ENCODE measurements around the gene PVALEF. TPM values are rescaled to one million over a fixed set of nuclear protein-coding genes. Genes with fewer than 3 reads are reported as not detected.
A peak's percentile ranks its signal among the peaks of the same experiment; 100 is the strongest.

PVALEF gene
- total RNA-seq, 1 donor from 2014 or later, result not detected

GRCh38 chr17:81196505-81197408 is 31.4 kb downstream of the PVALEF start:
- peak; percentile 79 to 80 for DNase-seq (ENCODE audit: low read depth in 2 of 2)

- DNase-seq (ENCODE audit: low read depth in 2 of 2), result no peak
Measured at GRCh38 chr17:81197409-81197795, 32.1 kb downstream of the PVALEF start.

DNA sequence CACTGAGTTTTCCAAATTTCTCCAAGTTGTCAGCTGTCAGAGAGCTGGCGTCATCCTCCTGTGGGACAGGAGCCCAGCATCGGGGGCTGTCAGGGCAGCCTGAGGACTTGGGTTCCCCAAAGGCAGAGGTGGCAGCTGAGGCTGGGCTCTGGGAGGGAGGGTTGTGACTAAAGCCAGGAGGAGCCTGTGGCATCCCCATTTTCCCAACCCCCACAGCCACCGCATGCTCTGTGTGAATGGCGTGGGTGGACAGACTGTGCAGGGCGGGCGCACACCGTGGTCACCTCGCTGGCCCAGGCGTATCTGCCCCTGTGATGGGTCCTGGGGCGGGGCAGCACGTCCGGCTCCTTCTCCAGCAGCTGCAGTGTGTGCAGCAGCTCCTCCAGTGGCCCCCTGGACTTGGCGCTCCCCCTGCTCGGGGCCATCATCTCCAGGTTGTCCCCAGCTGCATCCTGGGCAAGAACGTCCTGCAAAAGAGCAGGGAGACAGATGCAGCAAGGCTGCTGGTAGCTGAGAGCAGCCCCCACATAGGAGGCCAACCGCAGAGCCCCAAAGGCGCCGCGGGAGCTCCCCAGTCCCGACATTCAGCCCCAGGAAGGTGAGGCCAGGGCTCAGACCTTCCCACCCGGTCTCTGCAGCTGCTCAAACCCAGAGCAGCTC is 32.7 kb downstream of the PVALEF start:
- DNase-seq (ENCODE audit: low read depth in 2 of 2), result no peak

GRCh38 chr17:81198826-81199481 is 33.6 kb downstream of the PVALEF start:
- DNase-seq (ENCODE audit: low read depth in 2 of 2), result no peak

- DNase-seq (ENCODE audit: low read depth in 2 of 2), result no peak
Measured at GRCh38 chr17:81199482-81199830, 34.1 kb downstream of the PVALEF start.

- no peak for DNase-seq (ENCODE audit: low read depth in 2 of 2)
Measured at GRCh38 chr17:81200201-81200600, 34.9 kb downstream of the PVALEF start.

GRCh38 chr17:81200695-81201580 is 35.6 kb downstream of the PVALEF start:
- DNase-seq (ENCODE audit: low read depth in 2 of 2), result peak; percentile 43 to 83

- no peak for DNase-seq (ENCODE audit: low read depth in 2 of 2)
Measured at GRCh38 chr17:81202318-81202717, 37.0 kb downstream of the PVALEF start.

- no peak for DNase-seq (ENCODE audit: low read depth in 2 of 2)
Measured at GRCh38 chr17:81203136-81203535, 37.8 kb downstream of the PVALEF start.

GRCh38 chr17:81204578-81204977 is 39.3 kb downstream of the PVALEF start:
- no peak for DNase-seq (ENCODE audit: low read depth in 2 of 2)

GRCh38 chr17:81206166-81206565 is 40.9 kb downstream of the PVALEF start:
- no peak for DNase-seq (ENCODE audit: low read depth in 2 of 2)

DNA sequence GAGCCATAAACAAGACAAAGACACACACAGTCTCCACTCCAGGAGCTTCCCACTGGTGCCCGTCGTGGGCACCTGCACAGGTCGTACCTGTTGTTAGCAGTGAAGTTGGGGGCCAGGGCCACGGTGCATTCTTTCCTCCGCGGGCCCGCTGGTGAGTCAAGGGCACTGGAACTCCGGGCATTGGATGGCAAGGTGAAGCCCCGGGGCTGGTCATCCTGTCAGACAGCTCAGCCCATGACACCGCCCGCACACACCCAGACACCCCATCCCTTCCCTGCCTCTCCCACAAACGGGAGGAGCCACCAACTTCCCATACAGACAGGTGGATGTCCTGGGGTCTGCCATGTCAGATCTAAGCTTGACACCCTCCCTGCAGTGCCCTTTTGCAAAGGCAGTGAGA is 41.4 kb downstream of the PVALEF start:
- no peak for DNase-seq (ENCODE audit: low read depth in 2 of 2)

DNA sequence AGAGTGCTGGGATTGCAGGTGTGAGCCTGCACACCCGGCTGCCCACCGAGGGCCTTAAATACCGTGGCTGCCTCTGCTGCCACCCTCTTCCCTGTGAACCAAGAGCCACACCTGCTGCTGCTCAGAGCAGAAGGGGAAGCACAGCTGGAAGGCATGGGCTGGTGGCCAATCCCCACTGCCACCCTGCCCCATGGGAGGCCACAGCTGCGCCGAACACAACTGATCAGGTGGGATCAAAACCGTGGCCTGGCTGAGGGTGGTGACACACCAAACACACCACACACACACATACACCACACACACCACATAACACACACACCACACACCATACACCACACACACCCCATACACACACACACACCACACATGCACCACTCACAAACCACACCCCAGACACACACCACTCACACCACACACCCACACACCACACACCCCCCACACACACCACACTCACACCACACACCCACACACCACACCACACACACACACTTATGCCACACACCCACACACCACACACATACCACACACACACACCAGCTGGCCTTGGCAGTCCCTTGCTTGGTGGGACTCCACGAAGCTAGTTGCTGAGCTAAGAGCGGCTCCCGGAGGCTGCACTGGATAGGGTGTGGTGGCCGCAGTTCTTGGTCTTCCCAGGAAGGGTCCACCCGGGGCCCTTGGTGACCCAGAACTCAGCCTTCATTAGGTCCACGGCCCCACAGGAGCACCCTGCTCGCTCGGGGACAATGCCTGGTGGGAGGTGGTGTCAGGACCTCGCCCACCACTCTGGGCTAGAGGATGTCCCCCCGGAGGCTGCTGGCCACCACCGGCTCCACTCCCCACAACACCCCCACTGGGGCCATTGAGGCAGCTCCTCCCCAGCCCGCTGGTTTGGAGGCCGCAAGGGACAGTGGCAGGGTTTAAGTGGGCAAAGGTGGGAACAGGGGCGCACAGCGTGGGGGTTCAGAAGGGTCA is 42.6 kb downstream of the PVALEF start:
- no peak for DNase-seq (ENCODE audit: low read depth in 2 of 2)

DNA sequence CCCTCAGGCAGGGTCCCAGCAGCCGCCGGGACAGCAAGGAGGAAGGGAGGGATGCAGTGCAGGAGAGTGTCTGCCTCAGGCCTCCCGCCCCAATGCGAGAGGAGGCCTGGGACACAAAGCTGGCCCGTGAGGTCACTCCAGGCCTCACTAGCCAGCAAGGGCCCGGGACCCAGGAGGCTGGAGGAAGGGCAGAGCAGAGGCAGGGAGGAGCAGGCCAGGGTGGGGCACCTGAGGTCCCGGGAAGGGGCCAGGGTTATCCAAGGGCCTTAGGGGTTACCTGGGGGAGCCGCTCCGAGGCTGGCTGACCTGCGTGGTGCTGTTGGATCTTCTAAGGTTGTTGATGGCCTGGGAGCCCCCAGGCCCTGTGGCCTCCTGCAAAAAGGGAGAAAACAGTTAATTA is 43.3 kb downstream of the PVALEF start:
- no peak for DNase-seq (ENCODE audit: low read depth in 2 of 2)

DNA sequence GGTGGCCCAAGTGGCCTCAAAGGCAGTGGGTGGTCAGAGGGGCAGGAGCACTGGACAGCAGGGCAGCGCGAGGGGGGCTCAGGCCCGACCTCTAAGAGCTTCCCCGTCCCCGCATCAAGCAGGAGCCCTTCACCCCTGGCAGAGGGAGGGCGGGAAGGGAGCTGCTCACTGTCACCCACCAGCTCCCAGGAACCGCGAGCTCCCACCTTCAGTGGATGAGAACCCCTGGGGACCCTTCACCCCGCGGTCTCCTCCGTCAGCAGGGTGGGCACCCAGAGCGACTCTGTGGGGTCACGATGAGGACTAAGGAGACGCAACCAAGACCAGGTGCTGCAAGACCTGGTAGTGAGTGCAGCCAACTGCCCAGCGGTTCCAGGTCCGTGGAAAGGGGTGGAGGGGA is 43.8 kb downstream of the PVALEF start:
- no peak for DNase-seq (ENCODE audit: low read depth in 2 of 2)

DNA sequence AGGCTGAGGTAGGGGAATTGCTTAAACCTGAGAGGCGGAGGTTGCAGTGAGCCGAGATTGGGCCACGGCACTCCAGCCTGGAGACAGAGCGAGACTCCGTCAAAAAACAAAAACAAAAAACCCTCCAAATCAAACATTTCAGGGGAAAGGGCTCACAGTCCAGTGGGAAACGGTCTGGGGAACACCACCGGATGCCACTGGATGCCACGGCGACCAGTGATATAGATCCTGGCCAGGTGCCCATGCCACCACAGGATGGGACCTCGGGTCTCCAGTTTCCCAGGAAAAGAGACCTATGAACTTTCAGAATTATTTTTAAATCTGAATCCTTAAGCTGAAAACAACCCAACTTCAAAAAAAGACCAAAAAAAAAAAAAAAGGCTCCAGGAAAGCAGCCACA is 45.2 kb downstream of the PVALEF start:
- DNase-seq (ENCODE audit: low read depth in 2 of 2), result peak; percentile 24 to 72

GRCh38 chr17:81210868-81211267 is 45.6 kb downstream of the PVALEF start:
- peak; percentile 18 to 74 for DNase-seq (ENCODE audit: low read depth in 2 of 2)

DNA sequence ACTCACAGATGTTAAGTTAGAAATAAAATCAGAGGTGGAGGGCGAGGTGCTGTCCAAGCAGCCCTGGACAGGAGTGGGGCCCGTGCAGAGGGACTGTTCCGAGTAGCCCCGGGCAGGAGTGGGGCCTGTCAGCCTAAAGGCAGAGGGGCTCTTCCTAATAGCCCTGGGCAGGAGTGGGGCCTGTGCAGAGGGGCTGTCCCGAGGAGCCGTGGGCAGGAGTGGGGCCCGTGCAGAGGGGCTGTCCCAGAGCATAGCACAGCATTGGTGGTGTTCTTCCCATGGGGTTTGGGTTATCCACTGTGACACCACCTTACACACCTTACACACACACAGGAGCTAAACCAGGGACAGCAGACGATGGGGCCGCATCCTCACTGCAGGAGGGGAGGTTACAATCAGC is 47.1 kb downstream of the PVALEF start:
- DNase-seq (ENCODE audit: low read depth in 2 of 2), result no peak

DNA sequence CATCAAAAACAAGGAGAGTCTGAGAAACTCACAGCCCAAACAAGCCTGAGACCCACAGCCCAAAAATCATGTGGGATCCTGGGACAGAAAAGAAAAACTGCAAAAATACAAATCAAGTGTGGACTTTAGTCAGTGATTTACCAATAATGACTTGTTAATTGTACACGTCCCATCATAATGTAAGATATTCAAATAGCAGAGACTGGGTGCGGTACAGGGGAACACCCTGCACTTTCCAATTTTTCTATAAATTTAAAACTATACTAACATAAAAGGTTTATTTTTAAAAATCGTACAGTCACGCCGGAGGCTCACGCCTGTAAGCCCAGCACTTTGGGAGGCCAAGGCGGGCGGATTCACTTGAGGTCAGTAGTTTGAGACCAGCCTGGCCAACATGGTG is 48.7 kb downstream of the PVALEF start:
- no peak for DNase-seq (ENCODE audit: low read depth in 2 of 2)

- no peak for DNase-seq (ENCODE audit: low read depth in 2 of 2)
Measured at GRCh38 chr17:81217491-81217890, 52.2 kb downstream of the PVALEF start.
